ENCODE data around the gene PFDN1. TPM values are rescaled to one million over a fixed set of nuclear protein-coding genes. Genes with fewer than 3 reads are reported as not detected.

PFDN1 gene
- total and polyA plus RNA-seq, 2 donors, result 48.4 to 80.7 TPM

GRCh38 chr5:140310434-140310833 is 7.5 kb upstream of the PFDN1 start:
- Histone ChIP-seq H3K9me3 (ENCODE audit: control insufficient read depth in 2 of 2, insufficient read depth in 1 of 2, low read length in 1 of 2) (no peaks in the 10 kb centered on the region), H3K27ac (ENCODE audit: low read depth in 1 of 2, low read length in 1 of 2) (no peak overlapping the region), H3K4me1 (ENCODE audit: control insufficient read depth in 2 of 2, insufficient read depth in 2 of 2, low read length in 2 of 2) (no peaks in the 10 kb centered on the region), H3K4me3 (ENCODE audit: low read length in 2 of 2) (no peak overlapping the region), H3K36me3 (ENCODE audit: control insufficient read depth in 2 of 2, insufficient read depth in 2 of 2, low read length in 1 of 2) (no peaks in the 10 kb centered on the region), H3K27me3 (ENCODE audit: control insufficient read depth in 2 of 2, insufficient read depth in 1 of 2, low read length in 1 of 2) (peaks cover 0 to 3% of the 10 kb centered on the region in 2 donors)
- DNase-seq (ENCODE audit: low read depth in 6 of 9, low spot score in 9 of 9), result no peak
- 94% methylated on average over 2 of the region's 2 CpGs for WGBS

- no peaks in the 10 kb centered on the region for H3K36me3 ChIP-seq (ENCODE audit: control insufficient read depth in 2 of 2, insufficient read depth in 2 of 2, low read length in 1 of 2)
- peaks cover 0 to 3% of the 10 kb centered on the region in 2 donors for H3K27me3 ChIP-seq (ENCODE audit: control insufficient read depth in 2 of 2, insufficient read depth in 1 of 2, low read length in 1 of 2)
- no peaks in the 10 kb centered on the region for H3K4me1 ChIP-seq (ENCODE audit: control insufficient read depth in 2 of 2, insufficient read depth in 2 of 2, low read length in 2 of 2)
- no peak for DNase-seq (ENCODE audit: low read depth in 6 of 9, low spot score in 9 of 9)
- no peak overlapping the region for H3K27ac ChIP-seq (ENCODE audit: low read depth in 1 of 2, low read length in 1 of 2)
- 94% methylated on average over 3 of the region's 3 CpGs for WGBS
- H3K9me3 ChIP-seq (ENCODE audit: control insufficient read depth in 2 of 2, insufficient read depth in 1 of 2, low read length in 1 of 2), result no peaks in the 10 kb centered on the region
- H3K4me3 ChIP-seq (ENCODE audit: low read length in 2 of 2), result no peak overlapping the region
Measured at GRCh38 chr5:140309706-140310249, 6.9 kb upstream of the PFDN1 start.

- Histone ChIP-seq H3K27ac (ENCODE audit: low read depth in 1 of 2, low read length in 1 of 2) (no peak overlapping the region), H3K4me1 (ENCODE audit: control insufficient read depth in 2 of 2, insufficient read depth in 2 of 2, low read length in 2 of 2) (peaks cover 5 to 11% of the 10 kb centered on the region in 2 donors), H3K27me3 (ENCODE audit: control insufficient read depth in 2 of 2, insufficient read depth in 1 of 2, low read length in 1 of 2) (peaks cover 0 to 3% of the 10 kb centered on the region in 2 donors), H3K4me3 (ENCODE audit: low read length in 2 of 2) (no peak overlapping the region), H3K9me3 (ENCODE audit: control insufficient read depth in 2 of 2, insufficient read depth in 1 of 2, low read length in 1 of 2) (no peaks in the 10 kb centered on the region), H3K36me3 (ENCODE audit: control insufficient read depth in 2 of 2, insufficient read depth in 2 of 2, low read length in 1 of 2) (no peaks in the 10 kb centered on the region)
- 96% methylated on average over 1 of the region's 1 CpG for WGBS
- no peak for DNase-seq (ENCODE audit: low read depth in 6 of 9, low spot score in 9 of 9)
Measured at GRCh38 chr5:140305471-140305870, 2.6 kb upstream of the PFDN1 start.

GRCh38 chr5:140303966-140304365 is 1.1 kb upstream of the PFDN1 start:
- Histone ChIP-seq H3K4me3 (ENCODE audit: low read length in 2 of 2) (no peak overlapping the region), H3K9me3 (ENCODE audit: control insufficient read depth in 2 of 2, insufficient read depth in 1 of 2, low read length in 1 of 2) (no peaks in the 10 kb centered on the region), H3K36me3 (ENCODE audit: control insufficient read depth in 2 of 2, insufficient read depth in 2 of 2, low read length in 1 of 2) (peaks cover 7 to 8% of the 10 kb centered on the region in 2 donors), H3K27me3 (ENCODE audit: control insufficient read depth in 2 of 2, insufficient read depth in 1 of 2, low read length in 1 of 2) (peaks cover 0 to 3% of the 10 kb centered on the region in 2 donors), H3K27ac (ENCODE audit: low read depth in 1 of 2, low read length in 1 of 2) (no peak overlapping the region), H3K4me1 (ENCODE audit: control insufficient read depth in 2 of 2, insufficient read depth in 2 of 2, low read length in 2 of 2) (peaks cover 5 to 11% of the 10 kb centered on the region in 2 donors)
- WGBS, result 96% methylated on average over 15 of the region's 15 CpGs
- DNase-seq (ENCODE audit: low read depth in 6 of 9, low spot score in 9 of 9), result no peak

GRCh38 chr5:140301136-140301535 is 1.8 kb downstream of the PFDN1 start:
- Histone ChIP-seq H3K27ac (ENCODE audit: low read depth in 1 of 2, low read length in 1 of 2) (no peak overlapping the region), H3K27me3 (ENCODE audit: control insufficient read depth in 2 of 2, insufficient read depth in 1 of 2, low read length in 1 of 2) (peaks cover 0 to 3% of the 10 kb centered on the region in 2 donors), H3K9me3 (ENCODE audit: control insufficient read depth in 2 of 2, insufficient read depth in 1 of 2, low read length in 1 of 2) (no peaks in the 10 kb centered on the region), H3K4me1 (ENCODE audit: control insufficient read depth in 2 of 2, insufficient read depth in 2 of 2, low read length in 2 of 2) (peaks cover 5 to 11% of the 10 kb centered on the region in 2 donors), H3K4me3 (ENCODE audit: low read length in 2 of 2) (no peak overlapping the region), H3K36me3 (ENCODE audit: control insufficient read depth in 2 of 2, insufficient read depth in 2 of 2, low read length in 1 of 2) (peaks cover 8 to 16% of the 10 kb centered on the region in 2 donors)
- WGBS, result 99% methylated on average over 1 of the region's 1 CpG
- DNase-seq (ENCODE audit: low read depth in 6 of 9, low spot score in 9 of 9), result no peak

GRCh38 chr5:140299056-140299455 is 3.8 kb downstream of the PFDN1 start:
- peaks cover 5 to 11% of the 10 kb centered on the region in 2 donors for H3K4me1 ChIP-seq (ENCODE audit: control insufficient read depth in 2 of 2, insufficient read depth in 2 of 2, low read length in 2 of 2)
- no peak for DNase-seq (ENCODE audit: low read depth in 6 of 9, low spot score in 9 of 9)
- peaks cover 8 to 16% of the 10 kb centered on the region in 2 donors for H3K36me3 ChIP-seq (ENCODE audit: control insufficient read depth in 2 of 2, insufficient read depth in 2 of 2, low read length in 1 of 2)
- no peaks in the 10 kb centered on the region for H3K9me3 ChIP-seq (ENCODE audit: control insufficient read depth in 2 of 2, insufficient read depth in 1 of 2, low read length in 1 of 2)
- H3K27me3 ChIP-seq (ENCODE audit: control insufficient read depth in 2 of 2, insufficient read depth in 1 of 2, low read length in 1 of 2), result no peaks in the 10 kb centered on the region
- WGBS, result 98% methylated on average over 5 of the region's 5 CpGs
- no peak overlapping the region for H3K27ac ChIP-seq (ENCODE audit: low read depth in 1 of 2, low read length in 1 of 2)
- no peak overlapping the region for H3K4me3 ChIP-seq (ENCODE audit: low read length in 2 of 2)

- Histone ChIP-seq H3K27me3 (ENCODE audit: control insufficient read depth in 2 of 2, insufficient read depth in 1 of 2, low read length in 1 of 2) (no peaks in the 10 kb centered on the region), H3K36me3 (ENCODE audit: control insufficient read depth in 2 of 2, insufficient read depth in 2 of 2, low read length in 1 of 2) (peaks cover 8 to 16% of the 10 kb centered on the region in 2 donors), H3K4me3 (ENCODE audit: low read length in 2 of 2) (no peak overlapping the region), H3K27ac (ENCODE audit: low read depth in 1 of 2, low read length in 1 of 2) (no peak overlapping the region), H3K9me3 (ENCODE audit: control insufficient read depth in 2 of 2, insufficient read depth in 1 of 2, low read length in 1 of 2) (no peaks in the 10 kb centered on the region), H3K4me1 (ENCODE audit: control insufficient read depth in 2 of 2, insufficient read depth in 2 of 2, low read length in 2 of 2) (peaks cover under 1 to 7% of the 10 kb centered on the region in 2 donors)
- 97% methylated on average over 1 of the region's 1 CpG for WGBS
- DNase-seq (ENCODE audit: low read depth in 6 of 9, low spot score in 9 of 9), result no peak
Measured at GRCh38 chr5:140298183-140298601, 4.7 kb downstream of the PFDN1 start.

- no peak overlapping the region for H3K27ac ChIP-seq (ENCODE audit: low read depth in 1 of 2, low read length in 1 of 2)
- H3K4me1 ChIP-seq (ENCODE audit: control insufficient read depth in 2 of 2, insufficient read depth in 2 of 2, low read length in 2 of 2), result peaks cover 0 to 5% of the 10 kb centered on the region in 2 donors
- H3K27me3 ChIP-seq (ENCODE audit: control insufficient read depth in 2 of 2, insufficient read depth in 1 of 2, low read length in 1 of 2), result no peaks in the 10 kb centered on the region
- WGBS, result over 99% methylated on average over 5 of the region's 5 CpGs
- H3K9me3 ChIP-seq (ENCODE audit: control insufficient read depth in 2 of 2, insufficient read depth in 1 of 2, low read length in 1 of 2), result no peaks in the 10 kb centered on the region
- no peak overlapping the region for H3K4me3 ChIP-seq (ENCODE audit: low read length in 2 of 2)
- DNase-seq (ENCODE audit: low read depth in 6 of 9, low spot score in 9 of 9), result no peak
- peaks cover 8 to 16% of the 10 kb centered on the region in 2 donors for H3K36me3 ChIP-seq (ENCODE audit: control insufficient read depth in 2 of 2, insufficient read depth in 2 of 2, low read length in 1 of 2)
Measured at GRCh38 chr5:140297283-140297682, 5.6 kb downstream of the PFDN1 start.

- peaks cover 8 to 16% of the 10 kb centered on the region in 2 donors for H3K36me3 ChIP-seq (ENCODE audit: control insufficient read depth in 2 of 2, insufficient read depth in 2 of 2, low read length in 1 of 2)
- H3K9me3 ChIP-seq (ENCODE audit: control insufficient read depth in 2 of 2, insufficient read depth in 1 of 2, low read length in 1 of 2), result no peaks in the 10 kb centered on the region
- 96% methylated on average over 3 of the region's 3 CpGs for WGBS
- no peak overlapping the region for H3K27ac ChIP-seq (ENCODE audit: low read depth in 1 of 2, low read length in 1 of 2)
- DNase-seq (ENCODE audit: low read depth in 6 of 9, low spot score in 9 of 9), result no peak
- no peaks in the 10 kb centered on the region for H3K4me1 ChIP-seq (ENCODE audit: control insufficient read depth in 2 of 2, insufficient read depth in 2 of 2, low read length in 2 of 2)
- no peaks in the 10 kb centered on the region for H3K27me3 ChIP-seq (ENCODE audit: control insufficient read depth in 2 of 2, insufficient read depth in 1 of 2, low read length in 1 of 2)
- H3K4me3 ChIP-seq (ENCODE audit: low read length in 2 of 2), result no peak overlapping the region
Measured at GRCh38 chr5:140296289-140296688, 6.6 kb downstream of the PFDN1 start.
